ENCODE measurements around the gene FAM222A.

Gene FAM222A

GRCh38 chr12:109770861-109771670 lies 57.4 kb downstream of the FAM222A start:
- no peaks in the 10 kb centered on the region for H4K20me1 ChIP-seq (ENCODE audit: insufficient read depth, low read length)
- no peaks in the 10 kb centered on the region for H3K9me3 ChIP-seq (replicated peaks; ENCODE audit: insufficient read depth, low read length)
- H2AFZ ChIP-seq (ENCODE audit: low read length), result no peak overlapping the region
- TF ChIP-seq EZH2 (optimal IDR thresholded peaks at IDR 0.05; ENCODE audit: low read depth, low read length), result no peak
- TF ChIP-seq CTCF (IDR thresholded peaks at IDR 0.05; ENCODE audit: low read length), result no peak
- TF ChIP-seq EZH2phosphoT487 (IDR thresholded peaks at IDR 0.05; ENCODE audit: low read length), result no peak
- H3F3A ChIP-seq (ENCODE audit: insufficient read depth, low read length), result no peaks in the 10 kb centered on the region
- no peak for DNase-seq
- no peaks in the 10 kb centered on the region for H3K4me1 ChIP-seq (ENCODE audit: low read length)
- H3K27me3 ChIP-seq (replicated peaks; ENCODE audit: insufficient read depth, low read length), result no peaks in the 10 kb centered on the region
- no peaks in the 10 kb centered on the region for H3K79me2 ChIP-seq (ENCODE audit: low read length)
- H3K27ac ChIP-seq (ENCODE audit: low read length), result no peak overlapping the region
- H3K9me2 ChIP-seq (replicated peaks; ENCODE audit: insufficient read depth, low read length), result no peaks in the 10 kb centered on the region
- no peaks in the 10 kb centered on the region for H3K36me3 ChIP-seq (replicated peaks; ENCODE audit: insufficient read depth, low read length)
- H3K4me3 ChIP-seq (ENCODE audit: low read length), result no peak overlapping the region
- no peak overlapping the region for H3K9ac ChIP-seq (ENCODE audit: low read length)
- no peak overlapping the region for H3K4me2 ChIP-seq (ENCODE audit: low read depth, low read length)

- Histone ChIP-seq H3K9ac (ENCODE audit: low read length) (0 out of 2 replicates have a peak overlapping the region, but pooled peaks have one; percentile 41), H4K20me1 (ENCODE audit: insufficient read depth, low read length) (no peaks in the 10 kb centered on the region), H3K4me3 (ENCODE audit: low read length) (peak overlapping the region; percentile 60), H3K9me3 (replicated peaks; ENCODE audit: insufficient read depth, low read length) (no peaks in the 10 kb centered on the region), H3F3A (ENCODE audit: insufficient read depth, low read length) (no peaks in the 10 kb centered on the region), H3K9me2 (replicated peaks; ENCODE audit: insufficient read depth, low read length) (no peaks in the 10 kb centered on the region), H3K4me1 (ENCODE audit: low read length) (no peaks in the 10 kb centered on the region), H3K27ac (ENCODE audit: low read length) (no peak overlapping the region), H2AFZ (ENCODE audit: low read length) (no peak overlapping the region), H3K36me3 (replicated peaks; ENCODE audit: insufficient read depth, low read length) (no peaks in the 10 kb centered on the region), H3K27me3 (replicated peaks; ENCODE audit: insufficient read depth, low read length) (no peaks in the 10 kb centered on the region), H3K79me2 (ENCODE audit: low read length) (no peaks in the 10 kb centered on the region), H3K4me2 (ENCODE audit: low read depth, low read length) (peak overlapping the region; percentile 87; the same call in 1 of the 2 replicates)
- TF ChIP-seq EZH2phosphoT487 (IDR thresholded peaks at IDR 0.05; ENCODE audit: low read length) (no peak), EZH2 (optimal IDR thresholded peaks at IDR 0.05; ENCODE audit: low read depth, low read length) (no peak), CTCF (IDR thresholded peaks at IDR 0.05; ENCODE audit: low read length) (no peak)
- no peak for DNase-seq
Observed at GRCh38 chr12:109771746-109772621, 58.4 kb downstream of the FAM222A start.

GRCh38 chr12:109772622-109773321 lies 59.1 kb downstream of the FAM222A start:
- peak overlapping the region; percentile 41; the same call in 1 of the 2 replicates for H3K9ac ChIP-seq (ENCODE audit: low read length)
- no peaks in the 10 kb centered on the region for H3K27me3 ChIP-seq (replicated peaks; ENCODE audit: insufficient read depth, low read length)
- no peak overlapping the region for H3K27ac ChIP-seq (ENCODE audit: low read length)
- H3K9me2 ChIP-seq (replicated peaks; ENCODE audit: insufficient read depth, low read length), result no peaks in the 10 kb centered on the region
- H3K9me3 ChIP-seq (replicated peaks; ENCODE audit: insufficient read depth, low read length), result no peaks in the 10 kb centered on the region
- DNase-seq, result no peak
- H4K20me1 ChIP-seq (ENCODE audit: insufficient read depth, low read length), result no peaks in the 10 kb centered on the region
- no peaks in the 10 kb centered on the region for H3K4me1 ChIP-seq (ENCODE audit: low read length)
- no peak for TF ChIP-seq EZH2phosphoT487 (IDR thresholded peaks at IDR 0.05; ENCODE audit: low read length)
- no peak for TF ChIP-seq EZH2 (optimal IDR thresholded peaks at IDR 0.05; ENCODE audit: low read depth, low read length)
- no peak for TF ChIP-seq CTCF (IDR thresholded peaks at IDR 0.05; ENCODE audit: low read length)
- peak overlapping the region; percentile 87 for H3K4me2 ChIP-seq (ENCODE audit: low read depth, low read length)
- peak overlapping the region; percentile 60 for H3K4me3 ChIP-seq (ENCODE audit: low read length)
- no peaks in the 10 kb centered on the region for H3F3A ChIP-seq (ENCODE audit: insufficient read depth, low read length)
- H3K36me3 ChIP-seq (replicated peaks; ENCODE audit: insufficient read depth, low read length), result no peaks in the 10 kb centered on the region
- peak overlapping the region; percentile 84 for H2AFZ ChIP-seq (ENCODE audit: low read length)
- no peaks in the 10 kb centered on the region for H3K79me2 ChIP-seq (ENCODE audit: low read length)

Measured in MM.1S (cell line).